Activated naive CD8-positive, alpha-beta T cell treated with anti-CD3 and anti-CD28 coated beads, Interleukin-2, amount 50 U/mL, for 16 hours (primary cell): ENCODE measurements around the gene SERPING1.

Source experiments
- DNase-seq: peaks from one replicate; pipeline ENCODE4 v3.0.0-alpha.2; 2020; ENCODE audit warnings: low read depth, low spot score

SERPING1 gene

GRCh38 chr11:57597461-57597915 is at the start of gene SERPING1:
SERPING1 (plus strand) TSS chr11:57597685; CDS start chr11:57598271, 586 bp downstream.
- DNase-seq, result no peak

- no peak for DNase-seq
Observed at GRCh38 chr11:57547854-57548377, 49.6 kb upstream of the SERPING1 start.

- DNase-seq, result no peak
Observed at GRCh38 chr11:57549983-57550382, 47.5 kb upstream of the SERPING1 start.

- no peak for DNase-seq
Observed at GRCh38 chr11:57551941-57552340, 45.5 kb upstream of the SERPING1 start.

GRCh38 chr11:57552479-57552878 is 45.0 kb upstream of the SERPING1 start:
- DNase-seq, result no peak

- DNase-seq, result no peak
Observed at GRCh38 chr11:57555393-57555792, 42.1 kb upstream of the SERPING1 start.

GRCh38 chr11:57556041-57556440 is 41.4 kb upstream of the SERPING1 start:
- no peak for DNase-seq

- DNase-seq, result no peak
Observed at GRCh38 chr11:57560146-57560545, 37.3 kb upstream of the SERPING1 start.

GRCh38 chr11:57562596-57562995 is 34.9 kb upstream of the SERPING1 start:
- no peak for DNase-seq

- no peak for DNase-seq
Observed at GRCh38 chr11:57566005-57566904, 31.2 kb upstream of the SERPING1 start.

GRCh38 chr11:57566905-57567514 is 30.5 kb upstream of the SERPING1 start:
- DNase-seq, result no peak

- DNase-seq, result peak; percentile 83
Observed at GRCh38 chr11:57567515-57568329, 29.8 kb upstream of the SERPING1 start, which contains the start of gene UBE2L6. UBE2L6 (minus strand) TSS chr11:57567672; CDS start chr11:57567611, 61 bp downstream.

- DNase-seq, result no peak
Observed at GRCh38 chr11:57568330-57568766, 29.1 kb upstream of the SERPING1 start.

- no peak for DNase-seq
Observed at GRCh38 chr11:57571606-57572005, 25.9 kb upstream of the SERPING1 start.

- DNase-seq, result no peak
Observed at GRCh38 chr11:57574061-57574460, 23.4 kb upstream of the SERPING1 start.

- DNase-seq, result no peak
Observed at GRCh38 chr11:57584341-57584740, 13.1 kb upstream of the SERPING1 start.

GRCh38 chr11:57585301-57585700 is 12.2 kb upstream of the SERPING1 start:
- no peak for DNase-seq

- DNase-seq, result no peak
Observed at GRCh38 chr11:57586711-57587245, 10.7 kb upstream of the SERPING1 start.

GRCh38 chr11:57588046-57588710 is 9.3 kb upstream of the SERPING1 start:
- DNase-seq, result no peak

GRCh38 chr11:57596266-57596885 is 1.1 kb upstream of the SERPING1 start:
- DNase-seq, result no peak
